Brain microvascular endothelial cell (primary cell): ENCODE measurements around the gene PPM1M.

Source experiments
- DNase-seq: peaks from one replicate; pipeline ENCODE4 v3.0.0-alpha.2; 2020
- H3K27ac ChIP-seq: fragments of 250-450 bp; sonication (Bioruptor Pico); 2 replicates; pipeline ENCODE4 v1.5.1; 2020; ENCODE audit warnings: mild to moderate bottlenecking, moderate library complexity
- H3K27me3 ChIP-seq: fragments of 250-450 bp; sonication (Bioruptor Pico); replicated peaks from 2 replicates; pipeline ENCODE4 v1.5.1; 2020; ENCODE audit warnings: mild to moderate bottlenecking
- H3K36me3 ChIP-seq: fragments of 250-450 bp; sonication (Bioruptor Pico); replicated peaks from 2 replicates; pipeline ENCODE4 v1.5.1; 2020; ENCODE audit warnings: mild to moderate bottlenecking
- H3K4me3 ChIP-seq: 2 replicates; pipeline ENCODE4 v1.5.1; 2011; ENCODE audit warnings: low read depth, mild to moderate bottlenecking, control low read depth, low read length, moderate library complexity
- CTCF ChIP-seq: IDR thresholded peaks from 2 replicates; pipeline ENCODE4 v1.5.1; 2011; ENCODE audit warnings: low read depth, mild to moderate bottlenecking, moderate library complexity, low read length, control low read depth, inconsistent platforms; ENCODE audit errors: missing control alignments
- in situ Hi-C: cut with HindIII; loops from 2 replicates; pipeline ENCODE4 v1.10.0; 2017; ENCODE audit warnings: low sequenced_read_pairs, low pct_ligation_motif_present

The PPM1M gene

GRCh38 chr3:52227766-52228165 lies 17.8 kb upstream of the PPM1M start:
- Histone ChIP-seq H3K27ac (no peak overlapping the region), H3K36me3 (peaks cover 43% of the 10 kb centered on the region), H3K4me3 (no peak overlapping the region), H3K27me3 (no peaks in the 10 kb centered on the region)
- in situ Hi-C loops, result no loop called here
- no peak for TF ChIP-seq CTCF
- DNase-seq, result no peak

GRCh38 chr3:52228266-52228665 lies 17.3 kb upstream of the PPM1M start:
- peaks cover 48% of the 10 kb centered on the region for H3K36me3 ChIP-seq

DNA sequence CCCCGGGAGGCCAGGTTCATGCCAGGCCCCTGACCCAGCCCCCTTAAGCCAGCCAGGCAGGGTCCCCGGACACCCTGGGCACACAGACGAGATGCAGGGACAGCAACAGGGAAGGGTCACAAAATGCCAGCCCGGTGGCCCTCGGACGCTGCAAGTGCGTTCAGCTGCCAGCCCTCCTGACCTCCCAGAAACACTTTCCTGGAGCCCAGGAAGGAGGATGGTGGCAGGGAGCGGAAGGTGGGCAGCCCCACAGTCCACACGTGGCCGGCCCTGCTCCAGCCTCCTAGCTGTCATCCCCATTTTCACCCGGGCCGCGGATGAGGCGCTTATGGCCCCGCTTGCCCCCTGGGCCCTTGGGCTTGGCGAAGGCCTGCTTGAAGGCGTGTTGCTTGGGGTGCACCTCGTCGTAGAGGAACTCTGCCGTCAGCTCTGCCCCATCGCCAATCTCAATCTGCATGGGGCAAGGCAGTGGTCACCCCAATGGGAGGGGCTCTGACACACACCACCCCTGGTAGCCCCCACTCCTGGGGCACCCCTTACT lies 16.7 kb upstream of the PPM1M start:
- TF ChIP-seq CTCF, result no peak
- in situ Hi-C loops, result no loop called here
- Histone ChIP-seq H3K36me3 (peaks cover 51% of the 10 kb centered on the region), H3K27ac (no peak overlapping the region), H3K27me3 (no peaks in the 10 kb centered on the region), H3K4me3 (no peak overlapping the region)
- DNase-seq, result no peak

More at GRCh38 chr3:52228266-52228665, 17.3 kb upstream of the PPM1M start:
- TF ChIP-seq CTCF, result no peak
- Histone ChIP-seq H3K27ac (no peak overlapping the region), H3K4me3 (no peak overlapping the region), H3K27me3 (no peaks in the 10 kb centered on the region)
- DNase-seq, result no peak
- in situ Hi-C loops, result no loop called here

GRCh38 chr3:52229656-52230055 lies 15.9 kb upstream of the PPM1M start:
- H3K27ac ChIP-seq, result no peak overlapping the region
- TF ChIP-seq CTCF, result no peak
- H3K36me3 ChIP-seq, result peaks cover 59% of the 10 kb centered on the region
- H3K27me3 ChIP-seq, result no peaks in the 10 kb centered on the region
- in situ Hi-C loops, result no loop called here
- DNase-seq, result no peak
- H3K4me3 ChIP-seq, result no peak overlapping the region

GRCh38 chr3:52230461-52230860 lies 15.1 kb upstream of the PPM1M start:
- Histone ChIP-seq H3K4me3 (no peak overlapping the region), H3K36me3 (peaks cover 63% of the 10 kb centered on the region), H3K27ac (no peak overlapping the region), H3K27me3 (no peaks in the 10 kb centered on the region)
- no peak for TF ChIP-seq CTCF
- DNase-seq, result no peak
- in situ Hi-C loops, result no loop called here

DNA sequence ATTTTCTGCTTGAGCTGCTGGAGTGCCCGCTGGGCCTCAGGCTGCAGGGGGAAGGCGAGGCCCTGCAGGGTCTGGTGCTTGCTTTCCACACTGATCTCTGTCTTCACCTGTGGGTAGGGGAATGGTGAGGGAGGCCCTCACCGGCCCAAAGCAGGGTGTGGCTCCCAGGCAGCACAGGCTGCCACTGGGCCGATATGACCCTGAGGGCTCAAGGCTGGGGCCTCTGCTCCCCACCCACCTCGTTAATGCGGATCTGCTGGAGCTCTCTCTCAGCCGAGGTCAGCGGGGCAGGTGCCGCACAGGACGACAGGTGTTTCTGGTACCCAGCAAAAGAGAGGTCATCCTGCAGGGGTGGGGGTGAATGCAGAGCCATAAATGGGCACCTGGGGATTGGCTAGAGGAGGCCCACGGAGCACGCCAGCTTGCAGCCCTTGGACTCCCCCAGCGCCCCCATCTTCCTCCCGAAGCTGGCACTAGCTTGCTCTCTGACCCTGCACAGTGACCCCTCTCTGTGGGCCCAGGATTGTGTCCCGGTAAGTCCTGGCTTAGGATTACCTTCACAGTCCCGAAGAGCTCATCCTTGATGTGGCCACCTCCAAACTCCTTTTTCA lies 14.6 kb upstream of the PPM1M start:
- peaks cover 63% of the 10 kb centered on the region for H3K36me3 ChIP-seq
- TF ChIP-seq CTCF, result no peak
- in situ Hi-C loops, result no loop called here
- H3K27me3 ChIP-seq, result no peaks in the 10 kb centered on the region
- DNase-seq, result no peak
- no peak overlapping the region for H3K4me3 ChIP-seq
- no peak overlapping the region for H3K27ac ChIP-seq
